SK-N-SH (cell line): Measurements from ENCODE around the gene CHMP1A. TPM values are rescaled to one million over a fixed set of nuclear protein-coding genes. Genes with fewer than 3 reads are reported as not detected.

Experiments used
- CTCF ChIA-PET: fragments of 300-600, 350-600 bp; formaldehyde crosslinking; extraction: SDS; loops from one replicate; lab custom pipeline; 2021; lab: Yijun Ruan, JAX
- POLR2A ChIA-PET: fragments of 350-600 bp; sonication (Branson Sonifier 250); formaldehyde crosslinking; extraction: SDS; loops from one replicate; lab custom pipeline; 2020; ENCODE audit warnings: antibody characterized with exemption, inconsistent platforms; lab: Yijun Ruan, JAX
- DNase-seq: peaks from one replicate; pipeline ENCODE4 v3.0.0; 2012
- H2AFZ ChIP-seq: fragments of 200-600 bp; sonication (generic); 2 replicates; pipeline ENCODE4 v1.8.1; 2016; ENCODE audit warnings: antibody characterized with exemption, mild to moderate bottlenecking, low read depth
- H3F3A ChIP-seq: fragments of 200-600 bp; sonication (generic); replicated peaks from 2 replicates; pipeline ENCODE3; 2016; ENCODE audit warnings: antibody characterized with exemption, mild to moderate bottlenecking; ENCODE audit not compliant: insufficient read depth
- H3K27ac ChIP-seq, 2 experiments: fragments of 200-500 bp in 1 of 2; fragments of 200-600 bp in 1 of 2; sonication (Bioruptor generic) in 1 of 2; sonication (generic), shearing (Covaris generic) in 1 of 2; 2 replicates each; pipeline versions ENCODE4 v1.5.1 to v1.6.1; 2014 to 2016; ENCODE audit warnings: low read depth in 2 of 2, inconsistent platforms in 1 of 2, low read length in 1 of 2, mild to moderate bottlenecking in 1 of 2, mixed read lengths in 1 of 2
- H3K27me3 ChIP-seq: fragments of 200-600 bp; sonication (generic), shearing (Covaris generic); 2 replicates; pipeline ENCODE4 v1.6.1; 2016; ENCODE audit warnings: mixed run types; ENCODE audit not compliant: insufficient read depth
- H3K36me3 ChIP-seq, 2 experiments: fragments of 200-500 bp in 1 of 2; fragments of 200-600 bp in 1 of 2; sonication (Bioruptor generic) in 1 of 2; sonication (generic) in 1 of 2; replicated peaks in 1 of 2; 2 replicates each; pipeline versions ENCODE3 to v1.5.1; 2014 to 2016; ENCODE audit warnings: low read length in 1 of 2, mild to moderate bottlenecking in 1 of 2; ENCODE audit not compliant: insufficient read depth in 2 of 2, control insufficient read depth in 1 of 2
- H3K4me1 ChIP-seq, 2 experiments: fragments of 200-500 bp in 1 of 2; fragments of 200-600 bp in 1 of 2; sonication (Bioruptor generic) in 1 of 2; sonication (generic), shearing (Covaris generic) in 1 of 2; 2 replicates each; pipeline versions ENCODE4 v1.5.1 to v1.6.1; 2014 to 2016; ENCODE audit warnings: low read depth in 1 of 2, low read length in 1 of 2, mixed run types in 1 of 2; ENCODE audit not compliant: insufficient read depth in 2 of 2, control insufficient read depth in 1 of 2
- H3K4me2 ChIP-seq: fragments of 200-600 bp; sonication (generic), shearing (Covaris generic); 2 replicates; pipeline ENCODE4 v1.6.1; 2017; ENCODE audit warnings: mixed run types
- H3K4me3 ChIP-seq, 2 experiments: fragments of 200-500 bp in 1 of 2; fragments of 200-600 bp in 1 of 2; sonication (Bioruptor generic) in 1 of 2; sonication (generic), shearing (Covaris generic) in 1 of 2; 2 replicates each; pipeline versions ENCODE4 v1.5.1 to v1.8.1; 2014 to 2016; ENCODE audit warnings: low read depth in 2 of 2, inconsistent platforms in 1 of 2, low read length in 1 of 2, mild to moderate bottlenecking in 1 of 2, mixed read lengths in 1 of 2, moderate library complexity in 1 of 2
- H3K79me2 ChIP-seq: fragments of 200-600 bp; sonication (generic); 2 replicates; pipeline ENCODE4 v1.8.1; 2017; ENCODE audit warnings: mild to moderate bottlenecking; ENCODE audit not compliant: insufficient read depth
- H3K9ac ChIP-seq: fragments of 200-600 bp; sonication (generic); 2 replicates; pipeline ENCODE4 v1.6.1; 2017; ENCODE audit warnings: mixed run types
- H3K9me2 ChIP-seq: fragments of 200-600 bp; sonication (generic); 2 replicates; pipeline ENCODE4 v1.6.1; 2017; ENCODE audit warnings: mixed run types
- H3K9me3 ChIP-seq: fragments of 200-600 bp; sonication (generic); 2 replicates; pipeline ENCODE4 v1.6.1; 2017; ENCODE audit warnings: mixed run types, mild to moderate bottlenecking, moderate library complexity
- H4K20me1 ChIP-seq: fragments of 200-600 bp; sonication (generic); 2 replicates; pipeline ENCODE4 v1.6.1; 2017; ENCODE audit warnings: mild to moderate bottlenecking, mixed run types; ENCODE audit not compliant: insufficient read depth
- EP300 ChIP-seq, 2 experiments: IDR thresholded peaks; 2 replicates each; pipeline versions ENCODE4 v1.4.0 to v1.6.1; 2012; ENCODE audit warnings: borderline replicate concordance in 1 of 2, low read depth in 1 of 2, low read length in 1 of 2
- FOSL2 ChIP-seq: IDR thresholded peaks from 2 replicates; pipeline ENCODE4 v1.4.0; 2012; ENCODE audit warnings: low read depth, mild to moderate bottlenecking, moderate library complexity, borderline replicate concordance
- FOXJ3 ChIP-seq: sonication (generic); formaldehyde crosslinking; IDR thresholded peaks from 2 replicates; pipeline ENCODE4 v1.5.1; 2020; ENCODE audit warnings: mild to moderate bottlenecking, missing genetic modification reagents
- GABPA ChIP-seq: IDR thresholded peaks from 2 replicates; pipeline ENCODE4 v1.4.0; 2012; ENCODE audit warnings: low read depth, mild to moderate bottlenecking
- MEF2A ChIP-seq: IDR thresholded peaks from 2 replicates; pipeline ENCODE4 v1.4.0; 2012; ENCODE audit warnings: low read depth, borderline replicate concordance
- NRF1 ChIP-seq: IDR thresholded peaks from 2 replicates; pipeline ENCODE4 v1.6.1; 2012; ENCODE audit warnings: low read depth, mild to moderate bottlenecking, low read length
- POLR2AphosphoS5 ChIP-seq: IDR thresholded peaks from 2 replicates; pipeline ENCODE4 v1.6.1; 2012; ENCODE audit warnings: low read depth, low read length
- RCOR1 ChIP-seq: fragments of 150-350 bp; IDR thresholded peaks from 2 replicates; pipeline ENCODE4 v1.6.1; 2017; ENCODE audit warnings: antibody characterized with exemption, low read length
- RXRA ChIP-seq: IDR thresholded peaks from 2 replicates; pipeline ENCODE4 v1.4.0; 2012; ENCODE audit warnings: low read depth, mild to moderate bottlenecking, borderline replicate concordance
- TCF12 ChIP-seq: IDR thresholded peaks from 2 replicates; pipeline ENCODE4 v1.4.0; 2012
- TEAD4 ChIP-seq: IDR thresholded peaks from 2 replicates; pipeline ENCODE4 v1.4.0; 2012; ENCODE audit warnings: mild to moderate bottlenecking, borderline replicate concordance; ENCODE audit not compliant: insufficient read depth
- WGBS: methylation state at CpG from one replicate; pipeline ENCODE4 v1.1.6; 2017; ENCODE audit warnings: low lambda C conversion rate; 5-methylcytosine and 5-hydroxymethylcytosine counted together
- polyA plus RNA-seq, 3 experiments: library from polyadenylated mRNA; depleted of rRNA; stranded (reverse); fragments of >200 nt; gene quantifications; 2 replicates each; pipeline ENCODE4 v1.2.3, GENCODE V29; 2012
- TF ChIP-seq, protein P1 (sequence below): IDR thresholded peaks from 2 replicates; pipeline ENCODE4; 2012
- TF ChIP-seq, protein P2 (sequence below): IDR thresholded peaks from 2 replicates; pipeline ENCODE4 v1.4.0; 2012; ENCODE audit warnings: low read depth
- TF ChIP-seq, protein P3 (sequence below): IDR thresholded peaks from 2 replicates; pipeline ENCODE4 v1.6.1; 2012; ENCODE audit warnings: mild to moderate bottlenecking, low read depth, low read length, moderate library complexity

Gene CHMP1A
- polyA plus RNA-seq, 1 of the 3 experiments (the other 2 are of a cell fraction), result 138 TPM

DNA sequence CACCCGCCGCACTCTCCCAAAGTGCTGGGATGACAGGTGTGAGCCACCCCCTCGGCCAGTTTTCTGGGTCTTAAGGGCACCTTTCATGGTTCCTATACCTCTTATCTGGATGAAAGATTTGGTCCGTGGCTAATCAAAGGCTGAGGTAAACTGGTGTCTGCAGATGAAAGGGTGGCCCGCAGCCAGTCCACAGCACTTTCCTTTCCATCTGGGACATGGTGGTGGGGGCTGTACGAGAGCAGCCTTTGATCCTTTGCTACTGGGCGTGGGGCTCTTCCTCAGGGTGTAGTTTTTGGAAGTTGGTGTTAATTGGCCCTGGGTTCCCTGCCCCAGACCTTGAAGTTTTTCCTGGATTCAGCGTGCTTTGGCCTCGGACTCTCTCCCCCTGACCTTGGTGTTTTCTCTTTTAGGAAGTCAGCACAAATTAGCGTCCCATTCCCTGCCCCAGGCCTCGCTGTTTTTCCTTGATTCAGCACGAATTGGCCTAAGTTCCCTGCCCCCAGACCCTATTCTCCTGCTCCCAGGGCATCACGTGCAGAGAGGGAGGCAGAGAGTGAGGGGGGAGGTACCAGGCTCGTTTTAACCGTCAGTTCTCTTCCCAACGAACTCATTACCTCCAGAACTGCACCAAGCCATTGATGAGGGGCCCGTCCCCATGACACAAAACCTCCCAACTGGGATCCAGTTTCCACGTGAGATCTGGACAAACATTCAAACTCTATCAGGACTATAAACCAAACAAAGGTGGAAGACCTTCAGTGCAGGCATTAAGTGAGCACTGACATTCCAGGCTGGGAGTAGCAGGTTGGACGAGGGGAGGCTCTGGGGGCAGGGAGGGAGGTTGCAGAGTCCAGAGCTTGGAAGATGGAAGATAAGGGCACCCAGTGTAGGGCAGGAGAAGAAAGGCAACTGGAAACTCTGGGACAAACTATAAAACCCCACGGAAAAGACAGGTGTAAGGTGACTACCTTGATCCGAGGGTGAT, 32.4 kb downstream of the CHMP1A start (continued):
- TF ChIP-seq, protein P1, sequence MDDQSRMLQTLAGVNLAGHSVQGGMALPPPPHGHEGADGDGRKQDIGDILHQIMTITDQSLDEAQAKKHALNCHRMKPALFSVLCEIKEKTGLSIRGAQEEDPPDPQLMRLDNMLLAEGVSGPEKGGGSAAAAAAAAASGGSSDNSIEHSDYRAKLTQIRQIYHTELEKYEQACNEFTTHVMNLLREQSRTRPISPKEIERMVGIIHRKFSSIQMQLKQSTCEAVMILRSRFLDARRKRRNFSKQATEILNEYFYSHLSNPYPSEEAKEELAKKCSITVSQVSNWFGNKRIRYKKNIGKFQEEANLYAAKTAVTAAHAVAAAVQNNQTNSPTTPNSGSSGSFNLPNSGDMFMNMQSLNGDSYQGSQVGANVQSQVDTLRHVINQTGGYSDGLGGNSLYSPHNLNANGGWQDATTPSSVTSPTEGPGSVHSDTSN, result no peak

DNA sequence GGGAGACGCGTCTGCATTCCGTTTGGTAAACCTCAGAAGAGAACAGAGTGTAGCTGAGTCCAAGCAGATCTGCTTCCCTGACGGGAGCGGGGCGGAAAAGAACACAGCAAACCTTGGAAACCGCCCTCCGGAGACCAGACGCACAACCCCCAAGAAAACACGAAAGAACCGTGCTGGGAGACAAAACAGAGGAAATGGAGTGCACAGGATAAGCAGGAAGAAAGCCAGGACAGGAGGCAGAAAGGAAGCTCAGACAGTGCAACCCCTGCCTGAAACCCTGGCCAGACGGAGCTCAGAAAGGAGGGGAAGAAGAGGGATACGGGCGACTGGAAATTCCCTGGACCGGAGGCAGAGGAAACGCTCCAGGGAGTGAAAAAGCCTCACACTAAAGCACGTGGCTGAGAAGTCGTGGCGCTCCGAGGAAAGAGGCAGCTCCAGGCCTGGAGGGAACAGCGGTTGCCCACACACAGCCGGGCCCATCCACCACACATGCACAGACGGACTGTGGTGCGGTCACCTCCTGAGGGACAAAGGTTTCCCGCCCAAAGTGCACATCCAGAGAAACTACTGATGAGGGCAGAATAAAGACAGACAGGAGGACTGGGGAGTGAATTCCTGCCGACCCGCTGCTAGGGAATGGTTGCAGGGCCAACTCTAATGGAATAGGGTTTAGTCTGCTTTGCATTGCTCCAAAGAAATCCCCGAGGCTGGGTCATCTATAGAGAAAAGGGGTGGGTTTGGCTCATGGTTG, 33.8 kb downstream of the CHMP1A start:
- Histone ChIP-seq H3K4me2 (no peak overlapping the region), H3K4me1 (no peaks in the 10 kb centered on the region), H3K4me3 (no peak overlapping the region), H3K9me3 (no peaks in the 10 kb centered on the region), H2AFZ (no peak overlapping the region), H4K20me1 (no peaks in the 10 kb centered on the region), H3K9ac (no peak overlapping the region), H3K9me2 (no peaks in the 10 kb centered on the region), H3F3A (no peaks in the 10 kb centered on the region), H3K36me3 (no peaks in the 10 kb centered on the region), H3K27ac (no peak overlapping the region), H3K79me2 (no peaks in the 10 kb centered on the region), H3K27me3 (no peaks in the 10 kb centered on the region)
- ChIA-PET CTCF (interaction anchor here (0.7 to 1.3 kb wide), 5 partner anchors 8 to 58 kb away, joined by 3 to 5 read pairs (median 3); partner anchors contain the start of gene DPEP1), POLR2A (no interaction called here)
- TF ChIP-seq FOXJ3 (CRISPR knock-in tag) (no peak), FOSL2 (no peak)
- no peak for DNase-seq
- 73% methylated on average over 27 of the region's 28 CpGs for WGBS

DNA sequence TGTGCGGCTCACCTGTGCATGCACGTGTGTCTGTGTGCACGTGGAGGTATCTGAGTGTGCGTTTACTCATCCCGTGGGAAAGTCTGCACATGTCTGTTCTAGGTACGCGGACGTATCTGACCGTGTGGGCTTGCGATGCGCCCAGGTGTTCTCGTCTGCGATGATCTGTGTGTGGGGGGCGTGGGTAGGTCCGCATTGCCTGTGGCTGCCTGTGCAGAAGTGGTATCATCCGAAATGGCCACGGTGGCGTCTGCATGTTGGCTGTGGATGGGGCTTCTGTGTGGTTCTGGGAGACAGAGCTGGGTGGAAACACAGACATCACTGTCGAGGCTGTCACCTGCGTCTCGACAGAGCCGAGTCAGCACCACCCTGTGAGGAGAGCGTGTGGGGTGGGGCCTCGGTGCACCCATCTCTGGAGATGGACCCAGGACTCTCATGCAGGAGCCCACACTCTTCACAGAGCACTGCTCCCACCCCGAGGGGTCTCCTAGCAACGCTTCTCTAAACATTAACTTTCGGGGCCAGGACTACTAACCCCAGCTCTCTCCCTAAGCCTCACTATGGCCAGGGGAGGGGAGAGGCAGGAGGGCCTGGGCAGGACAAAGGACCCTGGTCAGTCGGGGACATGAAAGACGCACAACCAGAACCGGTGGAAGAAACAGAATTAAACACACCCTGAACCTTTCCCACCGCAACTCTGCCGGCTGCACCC, 35.7 kb downstream of the CHMP1A start:
- no peak overlapping the region for H2AFZ ChIP-seq
- WGBS, result 84% methylated on average over 31 of the region's 32 CpGs
- no peak for DNase-seq
- no peak overlapping the region for H3K27ac ChIP-seq
- CTCF ChIA-PET, result no interaction called here
- H3K4me3 ChIP-seq, result no peak overlapping the region
- no peaks in the 10 kb centered on the region for H3K4me1 ChIP-seq
- no peaks in the 10 kb centered on the region for H3K79me2 ChIP-seq
- H3K36me3 ChIP-seq, result no peaks in the 10 kb centered on the region
- no peaks in the 10 kb centered on the region for H4K20me1 ChIP-seq
- POLR2A ChIA-PET, result no interaction called here
- H3K9me3 ChIP-seq, result no peaks in the 10 kb centered on the region
- H3K4me2 ChIP-seq, result no peak overlapping the region
- H3K9ac ChIP-seq, result no peak overlapping the region
- H3K9me2 ChIP-seq, result no peaks in the 10 kb centered on the region
- peaks cover 6% of the 10 kb centered on the region for H3F3A ChIP-seq
- no peaks in the 10 kb centered on the region for H3K27me3 ChIP-seq
- TF ChIP-seq, protein P1, result no peak
- TF ChIP-seq, protein P2, sequence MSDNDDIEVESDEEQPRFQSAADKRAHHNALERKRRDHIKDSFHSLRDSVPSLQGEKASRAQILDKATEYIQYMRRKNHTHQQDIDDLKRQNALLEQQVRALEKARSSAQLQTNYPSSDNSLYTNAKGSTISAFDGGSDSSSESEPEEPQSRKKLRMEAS, result no peak
- TF ChIP-seq RXRA (no peak), RCOR1 (no peak), NRF1 (no peak), MEF2A (no peak), EP300 (IDR thresholded peaks at IDR 0.05; ENCODE audit: borderline replicate concordance in 1 of 2, low read depth in 1 of 2, low read length in 1 of 2) (no peak), GABPA (no peak), TEAD4 (no peak), POLR2AphosphoS5 (no peak), TCF12 (no peak)
- TF ChIP-seq, protein P3, sequence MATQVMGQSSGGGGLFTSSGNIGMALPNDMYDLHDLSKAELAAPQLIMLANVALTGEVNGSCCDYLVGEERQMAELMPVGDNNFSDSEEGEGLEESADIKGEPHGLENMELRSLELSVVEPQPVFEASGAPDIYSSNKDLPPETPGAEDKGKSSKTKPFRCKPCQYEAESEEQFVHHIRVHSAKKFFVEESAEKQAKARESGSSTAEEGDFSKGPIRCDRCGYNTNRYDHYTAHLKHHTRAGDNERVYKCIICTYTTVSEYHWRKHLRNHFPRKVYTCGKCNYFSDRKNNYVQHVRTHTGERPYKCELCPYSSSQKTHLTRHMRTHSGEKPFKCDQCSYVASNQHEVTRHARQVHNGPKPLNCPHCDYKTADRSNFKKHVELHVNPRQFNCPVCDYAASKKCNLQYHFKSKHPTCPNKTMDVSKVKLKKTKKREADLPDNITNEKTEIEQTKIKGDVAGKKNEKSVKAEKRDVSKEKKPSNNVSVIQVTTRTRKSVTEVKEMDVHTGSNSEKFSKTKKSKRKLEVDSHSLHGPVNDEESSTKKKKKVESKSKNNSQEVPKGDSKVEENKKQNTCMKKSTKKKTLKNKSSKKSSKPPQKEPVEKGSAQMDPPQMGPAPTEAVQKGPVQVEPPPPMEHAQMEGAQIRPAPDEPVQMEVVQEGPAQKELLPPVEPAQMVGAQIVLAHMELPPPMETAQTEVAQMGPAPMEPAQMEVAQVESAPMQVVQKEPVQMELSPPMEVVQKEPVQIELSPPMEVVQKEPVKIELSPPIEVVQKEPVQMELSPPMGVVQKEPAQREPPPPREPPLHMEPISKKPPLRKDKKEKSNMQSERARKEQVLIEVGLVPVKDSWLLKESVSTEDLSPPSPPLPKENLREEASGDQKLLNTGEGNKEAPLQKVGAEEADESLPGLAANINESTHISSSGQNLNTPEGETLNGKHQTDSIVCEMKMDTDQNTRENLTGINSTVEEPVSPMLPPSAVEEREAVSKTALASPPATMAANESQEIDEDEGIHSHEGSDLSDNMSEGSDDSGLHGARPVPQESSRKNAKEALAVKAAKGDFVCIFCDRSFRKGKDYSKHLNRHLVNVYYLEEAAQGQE, result no peak
